H1 (cell line): ENCODE results near the gene EMC1. TPM values are rescaled to one million over a fixed set of nuclear protein-coding genes. Genes with fewer than 3 reads are reported as not detected.

Experiments
- CTCF ChIA-PET: fragments of 300-600 bp; sonication (Branson Sonifier 250); formaldehyde crosslinking; loops from one replicate; lab custom pipeline; 2021; ENCODE audit not compliant: partially characterized antibody; lab: Charles Lee
- POLR2A ChIA-PET: fragments of 300-600 bp; sonication (Branson Sonifier 250); formaldehyde crosslinking; loops from one replicate; lab custom pipeline; 2021; ENCODE audit warnings: inconsistent platforms; ENCODE audit not compliant: partially characterized antibody; lab: Charles Lee
- DNase-seq, 2 experiments: peaks; one replicate each; pipeline versions ENCODE4 v3.0.0 to v3.0.0-alpha.2; 2010 to 2022; ENCODE audit warnings: low spot score in 2 of 2, low read depth in 1 of 2, mixed read lengths in 1 of 2
- FAIRE-seq: peaks from 2 replicates; lab custom pipeline; 2011; peaks lifted over from hg19 to GRCh38; lab: Jason Lieb, UNC
- H2AFZ ChIP-seq: 2 replicates; pipeline ENCODE4 v1.8.1; 2012; ENCODE audit warnings: low read length, inconsistent platforms
- H2AK5ac ChIP-seq: 2 replicates; pipeline ENCODE4 v1.6.1; 2013; ENCODE audit warnings: low read depth, low read length
- H2BK120ac ChIP-seq: replicated peaks from 2 replicates; pipeline ENCODE3; 2013; ENCODE audit warnings: low read depth, low read length, inconsistent platforms
- H2BK12ac ChIP-seq: 2 replicates; pipeline ENCODE4 v1.6.1; 2013; ENCODE audit warnings: low read depth, low read length
- H2BK15ac ChIP-seq: 2 replicates; pipeline ENCODE4 v1.6.1; 2013; ENCODE audit warnings: low read length
- H2BK20ac ChIP-seq: 2 replicates; pipeline ENCODE4 v1.6.1; 2013; ENCODE audit warnings: low read length
- H2BK5ac ChIP-seq: 2 replicates; pipeline ENCODE4 v1.6.1; 2013; ENCODE audit warnings: low read depth, low read length
- H3K14ac ChIP-seq: 2 replicates; pipeline ENCODE4 v1.6.1; 2013; ENCODE audit warnings: inconsistent platforms; ENCODE audit not compliant: insufficient read length
- H3K18ac ChIP-seq: 2 replicates; pipeline ENCODE4 v1.6.1; 2013; ENCODE audit warnings: low read length; ENCODE audit errors: extremely low read depth
- H3K23ac ChIP-seq: 2 replicates; pipeline ENCODE4 v1.6.1; 2013; ENCODE audit warnings: inconsistent platforms; ENCODE audit not compliant: insufficient read length
- H3K23me2 ChIP-seq: 2 replicates; pipeline ENCODE4 v1.6.1; 2013; ENCODE audit warnings: low read depth, low read length
- H3K27ac ChIP-seq: 2 replicates; pipeline ENCODE4 v1.6.1; 2011; ENCODE audit warnings: low read depth, low read length, inconsistent platforms
- H3K27me3 ChIP-seq, 4 experiments: replicated peaks in 1 of 4; 1 replicate in 1 of 4; 2 replicates in 3 of 4; pipeline versions ENCODE4 v1.6.1 to v1.8.1; 2011 to 2013; ENCODE audit warnings: low read length in 3 of 4, mild to moderate bottlenecking in 3 of 4, inconsistent platforms in 2 of 4, mixed read lengths in 2 of 4, moderate library complexity in 1 of 4; ENCODE audit not compliant: control insufficient read depth in 3 of 4, insufficient read depth in 3 of 4; ENCODE audit errors: extremely low read depth in 1 of 4
- H3K36me3 ChIP-seq, 4 experiments: 2 replicates each; pipeline versions ENCODE4 v1.6.1 to v1.8.1; 2011 to 2013; ENCODE audit warnings: mild to moderate bottlenecking in 4 of 4, low read length in 3 of 4, moderate library complexity in 2 of 4, control low read depth in 1 of 4, inconsistent platforms in 1 of 4; ENCODE audit not compliant: insufficient read depth in 4 of 4, control insufficient read depth in 2 of 4
- H3K4ac ChIP-seq: replicated peaks from 2 replicates; pipeline ENCODE3; 2013; ENCODE audit warnings: low read length, low read depth, mixed read lengths, inconsistent platforms; ENCODE audit not compliant: insufficient read length
- H3K4me1 ChIP-seq, 4 experiments: replicated peaks in 1 of 4; 1 replicate in 1 of 4; 2 replicates in 3 of 4; pipeline versions ENCODE4 v1.6.1 to v1.8.1; 2011 to 2013; ENCODE audit warnings: low read length in 3 of 4, inconsistent platforms in 2 of 4, mixed read lengths in 1 of 4; ENCODE audit not compliant: insufficient read depth in 4 of 4, control insufficient read depth in 3 of 4
- H3K4me2 ChIP-seq, 2 experiments: 2 replicates each; pipeline versions ENCODE4 v1.6.1 to v1.8.1; 2011 to 2013; ENCODE audit warnings: low read depth in 2 of 2, low read length in 2 of 2, control low read depth in 1 of 2, inconsistent platforms in 1 of 2, mild to moderate bottlenecking in 1 of 2; ENCODE audit not compliant: insufficient read depth in 1 of 2
- H3K4me3 ChIP-seq, 4 experiments: fragments of 200-600, 300-600 bp in 1 of 4; sonication (generic), shearing (Covaris generic), sonication (Bioruptor Twin) in 1 of 4; 2 replicates each; pipeline versions ENCODE4 v1.5.1 to v1.8.1; 2011 to 2016; ENCODE audit warnings: low read length in 4 of 4, low read depth in 3 of 4, control low read depth in 2 of 4, inconsistent platforms in 2 of 4, mild to moderate bottlenecking in 2 of 4, mixed read lengths in 1 of 4, moderate library complexity in 1 of 4; ENCODE audit not compliant: insufficient read depth in 2 of 4; ENCODE audit errors: extremely low read depth in 1 of 4
- H3K56ac ChIP-seq: replicated peaks from 2 replicates; pipeline ENCODE3; 2013; ENCODE audit warnings: low read depth, mild to moderate bottlenecking, mixed read lengths, low read length, inconsistent platforms; ENCODE audit not compliant: insufficient read length
- H3K79me1 ChIP-seq: 2 replicates; pipeline ENCODE4 v1.6.1; 2013; ENCODE audit warnings: low read depth, low read length, control low read depth
- H3K79me2 ChIP-seq, 2 experiments: 2 replicates each; pipeline versions ENCODE4 v1.6.1 to v1.8.1; 2012 to 2013; ENCODE audit warnings: low read length in 2 of 2, mild to moderate bottlenecking in 2 of 2, inconsistent platforms in 1 of 2; ENCODE audit not compliant: insufficient read depth in 2 of 2, control insufficient read depth in 1 of 2
- H3K9ac ChIP-seq, 4 experiments: replicated peaks in 1 of 4; 1 replicate in 1 of 4; 2 replicates in 3 of 4; pipeline versions ENCODE4 v1.6.1 to v1.8.1; 2011 to 2013; ENCODE audit warnings: low read depth in 3 of 4, low read length in 3 of 4, control low read depth in 2 of 4, mild to moderate bottlenecking in 2 of 4, moderate library complexity in 2 of 4, inconsistent platforms in 1 of 4; ENCODE audit errors: extremely low read depth in 1 of 4
- H3K9me3 ChIP-seq, 2 experiments: 2 replicates each; pipeline versions ENCODE4 v1.6.1 to v1.8.1; 2012 to 2013; ENCODE audit warnings: mild to moderate bottlenecking in 2 of 2, moderate library complexity in 2 of 2, control low read depth in 1 of 2, inconsistent platforms in 1 of 2, low read depth in 1 of 2, low read length in 1 of 2, mixed read lengths in 1 of 2; ENCODE audit not compliant: insufficient read depth in 2 of 2
- H4K20me1 ChIP-seq, 2 experiments: replicated peaks in 1 of 2; 2 replicates each; pipeline versions ENCODE3 to v1.8.1; 2011 to 2013; ENCODE audit warnings: inconsistent platforms in 2 of 2, low read length in 2 of 2, mild to moderate bottlenecking in 1 of 2; ENCODE audit not compliant: insufficient read depth in 2 of 2, control insufficient read depth in 1 of 2
- H4K5ac ChIP-seq: 2 replicates; pipeline ENCODE4 v1.6.1; 2013; ENCODE audit warnings: low read length, low read depth, mixed read lengths, inconsistent platforms; ENCODE audit not compliant: insufficient read length
- H4K8ac ChIP-seq: 2 replicates; pipeline ENCODE4 v1.8.0; 2013; ENCODE audit warnings: mild to moderate bottlenecking, moderate library complexity, low read length, inconsistent platforms; ENCODE audit not compliant: insufficient read depth; ENCODE audit errors: extremely low read depth
- H4K91ac ChIP-seq: replicated peaks from 2 replicates; pipeline ENCODE3; 2013; ENCODE audit warnings: low read length, mixed read lengths, inconsistent platforms; ENCODE audit not compliant: insufficient read length
- WGBS, 2 experiments: shearing (Covaris generic) in 1 of 2; methylation state at CpG; one replicate each; pipeline versions ENCODE4 v1.1.6 to v1.1.7; 2013 to 2015; ENCODE audit warnings: low lambda C conversion rate in 2 of 2, mixed read lengths in 2 of 2, inconsistent platforms in 1 of 2, low coverage in 1 of 2, missing lambda C conversion rate in 1 of 2; ENCODE audit not compliant: insufficient replicate concordance in 2 of 2, insufficient coverage in 1 of 2, insufficient read length in 1 of 2; ENCODE audit errors: extremely low coverage in 1 of 2, missing lambda C conversion rate in 1 of 2; 5-methylcytosine and 5-hydroxymethylcytosine counted together
- polyA plus RNA-seq, 7 experiments: library from polyadenylated mRNA; depleted of rRNA in 3 of 7; stranded (reverse) in 5 of 7; unstranded in 2 of 7; fragments of >200 nt in 5 of 7; fragments of 200-250 nt in 2 of 7; gene quantifications; 1 replicate in 5 of 7; 2 replicates in 1 of 7; 4 replicates in 1 of 7; pipeline versions ENCODE4 v1.2.1 to v1.2.3, GENCODE V29; 2011 to 2013; ENCODE audit warnings: missing spikeins in 2 of 7, mixed read lengths in 2 of 7
- total RNA-seq: library from RNA; stranded (reverse); fragmentation: NEBNext Ultra II Directional; extraction: Animal tissue kit (Norgen Biotek cat#: 25700); gene quantifications from 2 replicates; pipeline ENCODE4 v1.2.1, GENCODE V29; 2021

EMC1 gene
- total and polyA plus RNA-seq, 2 of the 8 experiments (the other 6 are each of a cell fraction or from before 2014, with no cell fraction given): 51.0 to 53.5 TPM

- no peak overlapping the region for H3K4me3 ChIP-seq
- H3K79me2 ChIP-seq: peaks cover 14 to 50% of the 10 kb centered on the region in 2 experiments
- no peaks in the 10 kb centered on the region for H3K9me3 ChIP-seq
- H2AK5ac ChIP-seq: no peak overlapping the region
- H3K56ac ChIP-seq: no peak overlapping the region
- 88% methylated on average over 1 of the region's 1 CpG; no CpG with 5 or more reads in 1 of the 2 experiments for WGBS, 2 experiments
- H3K4ac ChIP-seq: no peak overlapping the region
- H2BK12ac ChIP-seq: no peak overlapping the region
- H2BK20ac ChIP-seq: no peak overlapping the region
- H3K4me1 ChIP-seq: peaks cover 0 to 6% (median 0%) of the 10 kb centered on the region in 4 experiments; a peak in 3 of 7 replicates
- peaks cover 5% of the 10 kb centered on the region; the same call in 1 of the 2 replicates for H3K79me1 ChIP-seq
- H3K27me3 ChIP-seq: no peaks in the 10 kb centered on the region
- H3K23me2 ChIP-seq: peaks cover 9% of the 10 kb centered on the region
- no peak overlapping the region for H2BK5ac ChIP-seq
- H4K5ac ChIP-seq: no peak overlapping the region
- no peak overlapping the region for H3K4me2 ChIP-seq
- no peak overlapping the region for H4K91ac ChIP-seq
- no peak overlapping the region for H3K9ac ChIP-seq
- no peak for DNase-seq
- H2BK15ac ChIP-seq: no peak overlapping the region
- no peak overlapping the region for H2BK120ac ChIP-seq
- H3K36me3 ChIP-seq: peaks cover 2 to 14% (median 7%) of the 10 kb centered on the region in 4 experiments; a peak in 5 of 8 replicates
- H3K14ac ChIP-seq: no peak overlapping the region
- FAIRE-seq: no peak
- H2AFZ ChIP-seq: no peak overlapping the region
- ChIA-PET POLR2A (no interaction called here), CTCF (no interaction called here)
- no peak overlapping the region for H3K23ac ChIP-seq
- no peak overlapping the region for H3K27ac ChIP-seq
- peaks cover 4 to 9% of the 10 kb centered on the region in 2 experiments for H4K20me1 ChIP-seq
- H3K18ac ChIP-seq: no peak overlapping the region
- H4K8ac ChIP-seq: no peak overlapping the region
Measured at GRCh38 chr1:19213580-19213979, 37.7 kb downstream of the EMC1 start.
